HepG2 (cell line): ENCODE results near the gene ASF1B.

Source experiments
- JUND ChIP-seq: sonication (generic); formaldehyde crosslinking; IDR thresholded peaks from 2 replicates; pipeline ENCODE4 v1.8.0; 2022; ENCODE audit warnings: mild to moderate bottlenecking, missing genetic modification reagents
- TF ChIP-seq, protein P1 (sequence below): sonication (generic); formaldehyde crosslinking; IDR thresholded peaks from 2 replicates; pipeline ENCODE4 v1.5.1; 2020; ENCODE audit warnings: missing genetic modification reagents, mild to moderate bottlenecking, borderline replicate concordance

DNA sequence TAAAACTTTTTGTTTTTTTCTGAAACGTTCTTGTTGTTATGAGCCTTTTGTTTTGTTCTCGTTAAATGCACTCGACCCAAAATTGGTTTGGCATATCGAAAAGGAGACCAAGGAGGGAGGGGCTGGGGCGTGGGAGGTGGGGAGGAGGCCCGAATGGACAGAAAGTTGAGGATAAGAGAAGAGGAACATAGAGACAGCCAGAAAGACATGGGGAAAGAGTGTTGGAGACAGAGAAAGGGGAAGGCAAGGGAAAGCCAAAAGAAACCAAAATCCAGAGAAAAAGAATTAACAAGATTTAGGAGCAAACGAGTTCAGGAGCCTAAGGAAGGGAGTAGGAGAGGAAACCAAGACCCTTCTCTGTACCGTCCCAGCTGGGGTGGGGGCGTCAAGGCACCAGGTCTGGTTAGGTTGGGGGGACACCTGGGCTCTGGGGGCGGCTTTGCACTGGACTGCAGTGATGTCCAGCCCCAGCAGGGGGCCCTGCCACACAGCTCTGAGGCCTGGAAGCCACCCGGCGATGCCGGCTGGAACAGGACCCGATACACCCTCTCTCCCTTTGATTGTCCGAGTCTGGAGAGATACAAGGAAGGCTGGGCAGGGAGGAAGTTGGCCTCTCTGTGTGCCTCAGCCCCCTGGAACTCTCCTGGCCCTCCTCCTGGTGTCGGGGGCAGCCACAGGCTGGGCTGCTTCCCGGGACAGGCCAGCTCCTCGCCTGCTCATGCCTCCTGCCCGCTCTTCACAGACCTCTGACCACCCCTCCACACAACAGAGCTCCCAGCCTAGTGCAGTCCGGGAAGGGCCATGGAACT, 11.6 kb upstream of the ASF1B start:
- TF ChIP-seq, protein P1, sequence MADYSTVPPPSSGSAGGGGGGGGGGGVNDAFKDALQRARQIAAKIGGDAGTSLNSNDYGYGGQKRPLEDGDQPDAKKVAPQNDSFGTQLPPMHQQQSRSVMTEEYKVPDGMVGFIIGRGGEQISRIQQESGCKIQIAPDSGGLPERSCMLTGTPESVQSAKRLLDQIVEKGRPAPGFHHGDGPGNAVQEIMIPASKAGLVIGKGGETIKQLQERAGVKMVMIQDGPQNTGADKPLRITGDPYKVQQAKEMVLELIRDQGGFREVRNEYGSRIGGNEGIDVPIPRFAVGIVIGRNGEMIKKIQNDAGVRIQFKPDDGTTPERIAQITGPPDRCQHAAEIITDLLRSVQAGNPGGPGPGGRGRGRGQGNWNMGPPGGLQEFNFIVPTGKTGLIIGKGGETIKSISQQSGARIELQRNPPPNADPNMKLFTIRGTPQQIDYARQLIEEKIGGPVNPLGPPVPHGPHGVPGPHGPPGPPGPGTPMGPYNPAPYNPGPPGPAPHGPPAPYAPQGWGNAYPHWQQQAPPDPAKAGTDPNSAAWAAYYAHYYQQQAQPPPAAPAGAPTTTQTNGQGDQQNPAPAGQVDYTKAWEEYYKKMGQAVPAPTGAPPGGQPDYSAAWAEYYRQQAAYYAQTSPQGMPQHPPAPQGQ (CRISPR knock-in tag) = no peak
- TF ChIP-seq JUND (CRISPR knock-in tag) = no peak
